HG03439 (cell line): ENCODE results near the gene SLC6A12.
"Not testable (repeated sequence)": the region's sequence is repeated elsewhere in the genome, so short reads cannot be mapped to it uniquely, and the experiment has no call there.

Source experiments
- ATAC-seq: cut with Tn5 transposase; IDR thresholded peaks from one replicate; pipeline ENCODE4 v1.9.1; 2021; ENCODE audit warnings: mild to moderate bottlenecking, moderate library complexity; ENCODE audit not compliant: unreplicated experiment

The SLC6A12 gene

GRCh38 chr12:218728-219590, 5.0 kb upstream of the SLC6A12 start:
- ATAC-seq: no peak

GRCh38 chr12:218221-218620, 4.3 kb upstream of the SLC6A12 start:
- no peak for ATAC-seq

- not testable (repeated sequence) for ATAC-seq
Observed at GRCh38 chr12:217029-217428, 3.1 kb upstream of the SLC6A12 start.

- ATAC-seq: no peak
Observed at GRCh38 chr12:215116-215515, 1.2 kb upstream of the SLC6A12 start.

GRCh38 chr12:213527-213932, 427 bp downstream of the SLC6A12 start:
- no peak for ATAC-seq

GRCh38 chr12:212715-213526, 1.0 kb downstream of the SLC6A12 start:
- no peak for ATAC-seq

GRCh38 chr12:212415-212714, 1.6 kb downstream of the SLC6A12 start:
- no peak for ATAC-seq

- ATAC-seq: no peak
Observed at GRCh38 chr12:211639-212414, 2.1 kb downstream of the SLC6A12 start.

- ATAC-seq: no peak
Observed at GRCh38 chr12:211142-211465, 2.9 kb downstream of the SLC6A12 start.

GRCh38 chr12:210277-211141, 3.4 kb downstream of the SLC6A12 start:
- no peak for ATAC-seq

- no peak for ATAC-seq
Observed at GRCh38 chr12:209851-210250, 4.1 kb downstream of the SLC6A12 start.

- no peak for ATAC-seq
Observed at GRCh38 chr12:209246-209645, 4.7 kb downstream of the SLC6A12 start.

- ATAC-seq: no peak
Observed at GRCh38 chr12:208813-209212, 5.1 kb downstream of the SLC6A12 start.

- ATAC-seq: no peak
Observed at GRCh38 chr12:207804-208203, 6.2 kb downstream of the SLC6A12 start.

GRCh38 chr12:206746-207440, 7.1 kb downstream of the SLC6A12 start:
- no peak for ATAC-seq

- no peak for ATAC-seq
Observed at GRCh38 chr12:205026-205425, 8.9 kb downstream of the SLC6A12 start.

- ATAC-seq: no peak
Observed at GRCh38 chr12:204261-204678, 9.7 kb downstream of the SLC6A12 start.

GRCh38 chr12:203462-204260, 10.3 kb downstream of the SLC6A12 start:
- no peak for ATAC-seq

GRCh38 chr12:203074-203461, 10.9 kb downstream of the SLC6A12 start:
- no peak for ATAC-seq
